ENCODE results near the gene ROBO2.

ROBO2 gene

DNA sequence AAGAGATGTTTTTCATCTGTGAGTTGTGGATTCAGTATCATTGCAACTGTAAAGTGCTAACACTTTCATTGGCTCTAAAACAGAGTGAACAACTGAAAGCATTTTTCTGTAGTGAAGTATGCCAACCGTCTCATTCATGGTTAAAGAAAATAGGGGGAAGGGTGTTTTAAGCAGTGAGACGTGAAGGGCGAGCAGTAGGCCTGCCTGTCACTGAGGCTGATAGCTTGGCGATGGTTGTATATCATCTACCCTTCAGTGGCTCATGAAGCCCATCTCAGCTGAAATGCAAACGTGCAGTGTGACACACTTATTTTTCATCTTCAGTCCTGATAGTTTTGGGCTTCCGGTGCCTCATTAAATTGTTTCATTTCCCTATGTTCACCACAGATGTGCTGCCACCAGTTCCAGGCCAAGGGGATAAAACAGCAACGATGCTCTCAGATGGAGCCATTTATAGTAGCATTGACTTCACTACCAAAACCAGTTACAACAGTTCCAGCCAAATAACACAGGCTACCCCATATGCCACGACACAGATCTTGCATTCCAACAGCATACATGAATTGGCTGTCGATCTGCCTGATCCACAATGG is 562.0 kb downstream of the ROBO2 start:
- no peak for DNase-seq

DNA sequence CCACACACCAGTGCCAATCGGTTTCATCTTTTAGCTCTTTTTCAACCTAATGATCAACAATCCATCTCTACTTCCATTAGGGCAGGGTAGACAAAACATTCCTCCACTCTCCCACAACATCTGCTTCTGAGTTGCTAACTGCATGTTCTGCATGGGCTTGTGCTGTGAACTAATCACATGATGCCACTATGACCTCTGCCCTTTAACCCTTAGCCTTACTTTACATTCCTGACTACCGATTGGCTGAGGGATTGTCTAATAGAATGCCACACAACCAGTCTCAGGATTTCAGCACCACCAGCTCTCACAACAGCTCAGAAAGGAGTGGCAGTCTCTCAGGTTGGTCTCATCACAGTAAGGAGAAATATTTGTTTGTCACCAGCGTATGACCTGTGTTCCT is 562.8 kb downstream of the ROBO2 start:
- no peak for DNase-seq

DNA sequence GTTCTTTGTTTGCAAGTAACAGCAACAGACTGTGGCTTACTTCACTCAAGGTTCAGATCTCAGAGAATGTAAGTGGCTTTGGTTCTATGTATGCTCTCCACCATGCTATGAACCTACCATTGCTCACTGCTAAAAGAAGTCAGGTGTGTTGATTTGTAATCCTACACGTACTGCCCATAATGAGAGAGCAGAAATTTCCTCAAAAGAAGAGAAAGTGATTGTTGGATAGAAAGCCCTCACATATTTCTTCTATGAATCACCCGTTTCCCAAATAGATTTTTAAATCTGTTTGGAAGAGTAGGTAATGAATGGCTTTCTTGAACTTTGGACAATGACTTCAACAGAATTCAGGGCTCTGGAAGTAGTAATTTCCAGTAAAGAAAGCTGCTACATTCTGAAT is 565.4 kb downstream of the ROBO2 start:
- DNase-seq, result no peak

DNA sequence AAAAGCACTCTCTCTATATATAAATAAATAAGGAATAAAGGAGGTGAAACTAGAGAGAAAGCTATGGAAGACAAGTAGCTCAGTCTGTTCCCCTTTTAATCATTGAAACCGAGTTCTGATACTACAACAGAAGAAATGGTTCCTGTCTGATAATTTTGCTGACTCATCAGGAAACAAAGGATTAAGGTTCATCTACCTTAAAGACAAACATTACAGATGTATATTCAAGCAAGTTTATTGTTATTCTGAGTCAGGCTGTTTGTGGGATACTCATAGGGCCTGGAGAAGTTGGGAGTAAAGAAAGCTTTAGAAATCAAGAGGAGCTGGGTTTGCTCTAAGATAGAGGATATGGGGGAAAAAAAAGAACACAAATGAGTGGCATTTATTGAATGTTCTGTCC is 566.0 kb downstream of the ROBO2 start:
- no peak for DNase-seq

DNA sequence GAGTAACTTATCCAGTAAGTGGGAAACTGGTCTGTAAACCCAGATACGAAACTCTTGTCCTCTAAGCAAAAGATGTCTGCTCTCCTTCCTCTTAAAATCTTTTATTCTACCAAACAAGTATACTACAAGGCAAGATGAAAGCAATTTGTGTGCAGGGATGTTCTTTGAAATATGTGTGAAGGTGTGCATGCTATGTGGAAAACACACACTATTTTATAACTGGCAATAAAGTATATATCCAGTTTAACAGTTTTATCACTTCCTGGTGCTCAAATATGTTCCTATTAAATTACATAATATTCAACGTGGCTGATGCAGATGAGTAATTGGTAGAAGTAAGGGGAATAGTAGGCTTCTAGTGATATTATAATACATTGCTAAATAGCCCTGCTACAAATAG is 566.5 kb downstream of the ROBO2 start:
- DNase-seq, result no peak

DNA sequence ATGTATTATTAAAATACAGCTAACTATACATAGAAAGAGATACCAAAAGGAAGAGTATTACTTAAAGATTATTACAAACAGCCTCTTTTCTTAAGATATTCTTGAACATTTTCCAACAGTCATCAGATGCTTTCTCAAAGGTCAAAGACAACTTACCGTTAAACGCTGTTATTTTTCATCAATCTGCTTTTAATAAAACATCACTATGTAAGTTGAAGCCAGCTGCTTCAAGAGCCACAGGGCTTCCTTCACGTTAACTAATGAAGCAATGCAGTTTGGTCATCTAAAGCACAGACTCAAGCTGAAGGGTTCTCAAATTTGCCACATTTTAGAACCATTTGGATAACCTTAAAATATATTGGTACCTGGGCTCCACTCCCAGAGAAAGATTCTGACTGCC is 578.8 kb downstream of the ROBO2 start:
- no peak for DNase-seq

DNA sequence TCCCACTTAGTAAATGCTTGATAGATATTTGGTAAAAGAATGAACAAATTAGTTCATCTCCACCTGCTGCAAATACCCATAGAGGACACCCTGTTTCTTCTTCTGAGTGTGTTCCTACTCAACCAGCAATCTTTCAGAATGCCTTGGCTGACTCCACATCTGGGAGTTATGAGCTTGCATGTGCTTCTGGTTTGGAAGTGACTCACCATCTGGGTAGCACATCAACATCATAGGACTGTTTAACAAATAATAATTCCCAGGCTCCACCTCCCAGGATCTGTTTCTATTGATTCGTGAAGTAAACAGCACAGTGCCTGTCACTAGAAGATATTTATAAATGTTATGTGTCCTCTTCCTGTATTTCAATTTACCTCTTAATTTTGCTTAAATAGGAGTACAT is 580.1 kb downstream of the ROBO2 start:
- no peak for DNase-seq

DNA sequence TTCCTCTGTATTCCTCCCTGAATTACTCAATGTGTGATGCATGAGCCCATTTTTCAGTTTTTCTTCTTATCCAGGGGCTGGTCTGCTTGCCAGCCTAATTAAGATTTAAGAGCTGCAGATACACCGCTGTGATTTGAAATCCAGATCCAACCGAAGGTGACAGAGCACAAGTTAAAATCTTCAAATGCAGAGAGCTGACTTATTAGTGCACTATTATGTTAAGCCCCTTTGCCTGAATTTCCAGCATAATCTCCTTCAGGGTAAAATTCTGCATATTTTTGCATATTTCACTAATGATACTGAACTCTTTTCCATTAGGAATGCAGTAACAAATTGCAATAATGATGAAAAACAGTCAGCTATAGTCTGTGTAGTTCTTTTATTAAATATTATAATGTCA is 583.6 kb downstream of the ROBO2 start:
- no peak for DNase-seq

DNA sequence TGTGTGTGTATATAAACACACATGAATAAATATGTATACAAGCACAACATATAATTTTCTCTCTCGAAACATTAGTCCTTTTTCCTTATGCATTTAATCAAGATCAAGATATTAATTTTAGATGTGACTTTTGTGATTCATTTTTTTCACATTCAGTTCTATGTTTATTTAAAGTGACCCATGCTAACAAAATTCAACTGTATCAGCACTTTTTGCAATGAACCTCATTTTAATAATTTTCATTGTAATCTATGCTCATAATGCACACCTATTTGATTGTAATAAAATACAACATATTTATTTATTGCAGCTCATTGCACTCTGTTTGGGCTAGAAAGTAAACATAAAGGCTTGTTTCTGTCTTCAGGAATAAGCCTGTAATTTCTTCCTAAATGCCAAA is 586.3 kb downstream of the ROBO2 start:
- DNase-seq, result no peak

DNA sequence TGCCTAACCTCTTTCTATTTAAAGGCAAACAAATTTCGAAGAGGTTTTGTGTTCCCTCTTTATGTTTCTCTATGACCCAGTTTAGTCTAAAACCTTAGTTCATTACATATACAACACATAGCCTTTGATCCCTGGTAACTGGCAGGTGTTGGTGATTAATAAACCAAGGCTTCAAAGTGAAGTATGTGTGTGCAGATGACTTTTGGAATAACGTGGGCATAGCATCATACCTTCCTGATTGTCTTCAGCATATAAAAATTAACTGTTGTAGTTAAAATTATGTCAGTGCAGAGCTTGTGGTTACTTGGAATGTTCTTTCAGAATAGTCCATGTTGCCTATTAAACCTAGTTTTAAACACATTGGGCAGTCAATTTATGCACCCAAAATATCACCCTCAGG is 608.3 kb downstream of the ROBO2 start:
- DNase-seq, result no peak

DNA sequence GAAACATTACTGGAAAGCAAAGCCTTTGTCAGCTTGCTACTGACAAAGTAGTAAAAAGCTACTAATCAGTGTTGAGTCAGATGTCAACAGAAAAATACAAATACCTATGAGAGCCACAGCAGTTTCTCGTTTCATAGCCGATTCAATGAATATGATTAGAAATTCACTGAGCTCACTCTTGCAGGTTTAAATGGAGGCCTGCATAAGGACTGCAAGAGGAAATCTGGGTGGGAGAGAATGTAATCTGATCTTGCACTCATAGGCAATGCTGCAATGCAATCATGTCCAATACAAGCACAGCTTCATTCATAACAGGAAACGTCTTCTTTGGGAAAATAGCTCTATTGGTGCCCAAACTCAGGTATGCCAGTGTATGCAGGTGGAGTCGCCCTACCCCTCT is 608.8 kb downstream of the ROBO2 start:
- no peak for DNase-seq

DNA sequence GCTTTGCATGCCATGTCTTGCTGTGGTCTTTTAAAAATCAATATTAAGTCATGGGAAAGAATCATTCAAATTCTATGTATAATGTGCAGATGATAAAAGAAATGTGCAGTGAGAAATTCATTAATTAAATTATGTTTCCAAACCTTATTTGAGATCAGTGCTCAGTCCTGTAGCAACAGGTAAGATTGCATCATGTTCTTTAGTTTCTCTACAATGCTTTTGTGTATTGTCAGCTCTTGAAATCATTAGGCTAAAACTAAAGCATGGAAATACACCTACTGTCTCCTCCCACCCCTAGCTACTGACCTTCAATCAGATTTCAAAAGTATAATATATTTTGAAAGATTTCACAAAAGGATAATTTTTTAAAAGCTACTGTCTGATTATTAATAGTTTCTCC is 612.7 kb downstream of the ROBO2 start:
- DNase-seq, result no peak

DNA sequence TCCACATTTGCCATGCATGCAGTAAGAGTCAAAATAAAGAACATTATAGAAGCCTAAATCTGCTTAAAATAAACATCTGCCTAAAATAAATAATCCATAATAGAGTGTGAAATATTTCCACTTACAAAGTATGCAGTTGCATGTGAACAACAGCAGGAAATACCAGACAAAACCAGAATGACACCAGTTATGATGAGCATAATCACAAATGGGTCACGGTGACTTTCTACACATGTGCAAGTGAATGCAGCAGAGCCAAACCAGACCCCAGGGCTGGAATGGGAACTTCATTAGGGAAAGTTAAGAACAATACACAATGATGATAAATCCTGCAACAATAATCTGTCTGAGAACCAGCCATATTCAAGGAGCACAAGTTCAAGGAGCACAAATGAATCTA is 615.5 kb downstream of the ROBO2 start:
- no peak for DNase-seq

DNA sequence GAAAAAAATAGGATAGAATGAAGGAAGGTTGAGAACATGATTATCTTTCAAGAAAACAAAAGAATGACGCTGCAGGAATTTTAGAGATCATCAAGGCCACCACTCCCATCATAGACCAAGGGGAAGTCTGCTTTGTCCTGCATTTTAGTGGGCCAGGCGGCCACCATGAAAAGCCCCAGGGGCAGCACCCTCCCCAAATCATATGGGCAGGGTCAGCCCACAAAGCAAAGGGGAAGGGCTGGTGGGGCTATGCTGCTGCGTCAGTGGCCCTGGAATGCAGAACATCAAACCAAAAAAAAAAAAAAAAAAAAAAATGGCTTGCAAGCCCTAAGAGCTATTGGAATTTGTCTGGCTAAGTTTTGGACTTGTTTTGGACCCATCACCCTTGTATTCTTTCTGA is 620.8 kb downstream of the ROBO2 start:
- DNase-seq, result no peak

DNA sequence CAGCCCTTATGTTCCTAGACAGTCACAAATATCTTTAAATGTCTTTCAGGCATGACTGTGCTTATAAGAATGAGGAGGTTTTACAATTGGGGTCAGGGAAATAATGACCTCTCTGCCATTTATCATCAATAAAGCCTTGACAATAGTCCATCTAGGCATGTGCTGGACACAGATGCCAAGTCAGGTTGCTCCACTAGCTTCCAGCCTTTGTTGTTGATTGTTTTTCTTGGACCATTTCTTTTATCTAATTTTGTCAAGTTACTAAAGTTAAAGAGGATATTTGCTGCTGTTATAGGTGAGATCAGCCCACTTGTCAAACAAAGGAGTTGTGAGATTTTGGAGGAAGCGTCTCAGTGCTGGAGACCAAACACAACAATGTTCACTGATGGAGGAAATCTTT is 628.0 kb downstream of the ROBO2 start:
- DNase-seq, result no peak

DNA sequence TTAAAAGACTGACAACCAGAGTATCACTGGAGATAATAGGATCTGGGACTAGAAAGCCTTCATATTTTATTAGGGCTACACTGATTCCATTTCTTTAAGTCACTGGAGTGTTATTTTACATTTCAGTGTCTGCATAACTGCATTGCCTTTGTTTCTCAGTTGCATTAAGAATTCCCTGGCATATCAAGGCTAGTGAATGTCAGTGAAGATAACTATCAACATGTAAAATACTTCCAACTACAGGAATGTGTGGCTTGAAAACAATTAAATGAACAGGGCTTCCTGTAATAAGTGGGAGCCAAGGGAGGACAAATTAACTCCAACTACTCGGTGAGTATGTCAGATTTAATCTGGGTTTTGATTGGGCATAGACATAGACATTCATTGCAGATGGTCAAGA is 628.5 kb downstream of the ROBO2 start:
- no peak for DNase-seq

DNA sequence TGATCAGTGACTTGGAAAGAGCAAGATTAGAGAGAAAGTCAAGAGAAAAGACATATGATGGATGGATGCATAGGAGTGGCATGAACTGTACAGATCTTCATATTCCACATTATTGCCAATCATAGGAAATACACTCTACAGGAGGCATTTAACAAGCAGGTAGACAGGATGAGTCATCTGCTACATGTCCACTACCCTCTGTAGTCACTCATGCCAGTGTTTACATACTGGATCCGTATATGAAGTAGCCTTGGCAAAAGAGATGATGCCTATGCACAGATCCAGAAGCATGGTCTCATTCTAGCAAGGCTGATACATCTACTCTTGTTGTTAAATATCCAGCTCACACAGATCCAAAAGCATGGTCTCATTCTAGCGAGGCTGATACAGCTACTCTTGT is 632.1 kb downstream of the ROBO2 start:
- no peak for DNase-seq

DNA sequence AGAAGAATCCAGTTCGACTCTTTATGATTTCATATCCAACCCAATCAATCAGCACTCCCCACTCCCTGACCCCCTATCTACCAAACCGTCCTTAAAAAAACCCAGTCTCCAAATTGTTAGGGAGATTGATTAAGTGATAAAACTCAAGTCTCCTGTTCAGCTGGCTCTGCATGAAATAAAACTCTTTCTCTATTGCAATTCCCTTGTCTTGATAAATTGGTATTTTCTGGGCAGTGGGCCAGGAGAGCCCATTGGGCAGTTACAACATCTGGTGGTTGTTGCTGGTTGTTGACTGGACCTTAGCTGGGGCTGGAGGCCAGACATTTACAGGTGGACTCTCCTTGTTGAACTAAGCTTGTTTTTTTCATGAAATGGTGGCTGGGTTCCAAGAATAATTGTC is 642.3 kb downstream of the ROBO2 start:
- no peak for DNase-seq

DNA sequence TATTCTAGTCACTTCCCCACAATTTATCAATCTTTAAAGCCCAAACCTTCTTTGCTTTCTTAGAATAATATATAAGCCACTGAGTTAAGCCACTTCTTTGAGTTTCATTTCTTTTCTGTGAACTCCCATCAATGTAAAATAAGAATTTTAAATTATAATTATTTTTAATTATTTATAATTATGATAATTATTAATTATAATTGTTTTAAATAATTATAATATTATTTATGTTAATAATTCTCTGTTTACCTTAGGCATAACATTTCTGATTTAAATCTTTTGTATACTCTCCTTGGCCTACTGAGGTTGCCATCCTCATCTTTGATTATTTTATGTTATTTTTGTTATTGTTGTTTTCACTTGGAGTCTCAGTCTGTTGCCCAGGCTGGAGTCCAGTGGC is 644.2 kb downstream of the ROBO2 start:
- DNase-seq, result no peak

DNA sequence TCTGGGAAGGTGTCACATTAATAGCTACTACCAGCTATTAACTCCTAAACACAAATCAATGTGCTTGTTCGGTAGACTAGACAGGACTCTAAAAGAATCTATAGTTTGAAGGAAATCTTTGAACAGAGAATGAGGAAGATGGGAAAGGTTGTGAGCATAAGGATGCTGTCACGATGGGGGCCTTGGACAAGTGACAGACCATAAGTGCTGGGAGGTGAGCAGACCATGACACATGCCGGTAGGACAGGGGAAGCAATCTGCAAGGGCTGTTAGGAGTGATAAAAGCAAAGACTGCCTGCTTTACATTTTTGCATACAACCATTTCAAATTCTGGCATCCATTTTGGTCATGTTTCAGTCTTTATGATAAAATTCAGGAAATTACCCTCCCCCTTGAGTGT is 645.8 kb downstream of the ROBO2 start:
- no peak for DNase-seq

DNA sequence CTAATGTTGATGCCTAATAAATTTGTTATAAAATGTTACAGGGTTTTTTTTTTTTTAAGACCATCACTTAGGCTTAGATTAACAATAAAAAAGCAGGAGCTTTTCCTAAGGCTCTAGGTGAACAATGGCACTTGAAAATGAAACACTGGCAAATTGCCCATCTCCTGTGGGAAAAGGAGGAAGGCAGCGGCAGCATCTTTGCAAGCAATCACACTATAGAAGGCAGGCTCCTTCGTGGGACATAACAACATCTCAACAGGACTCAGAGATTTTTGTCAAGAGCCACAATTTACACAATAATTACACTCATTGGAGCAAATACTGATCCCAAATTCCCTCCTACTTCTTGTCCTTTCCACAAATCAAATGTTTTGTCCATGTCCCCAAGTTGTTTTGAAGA is 646.7 kb downstream of the ROBO2 start:
- DNase-seq, result no peak

DNA sequence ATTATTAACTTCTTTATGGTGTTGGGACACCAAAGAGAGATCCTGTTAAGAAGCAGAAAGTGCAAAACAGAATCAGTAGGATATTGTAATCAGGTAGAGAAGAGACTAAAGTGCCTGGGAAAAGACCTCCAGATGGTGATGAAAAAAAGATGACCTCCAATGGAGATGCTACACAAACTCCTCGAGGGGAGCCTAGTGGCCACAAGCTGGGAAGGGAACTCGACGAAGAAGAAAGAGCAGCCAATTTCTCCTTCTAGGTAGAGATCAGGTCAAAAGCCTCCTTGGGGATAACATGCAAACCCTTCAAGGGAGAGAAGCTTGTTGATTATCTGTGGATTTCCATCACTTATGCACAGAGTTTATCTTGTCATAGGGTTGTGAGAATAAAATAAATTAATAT is 647.6 kb downstream of the ROBO2 start:
- no peak for DNase-seq

DNA sequence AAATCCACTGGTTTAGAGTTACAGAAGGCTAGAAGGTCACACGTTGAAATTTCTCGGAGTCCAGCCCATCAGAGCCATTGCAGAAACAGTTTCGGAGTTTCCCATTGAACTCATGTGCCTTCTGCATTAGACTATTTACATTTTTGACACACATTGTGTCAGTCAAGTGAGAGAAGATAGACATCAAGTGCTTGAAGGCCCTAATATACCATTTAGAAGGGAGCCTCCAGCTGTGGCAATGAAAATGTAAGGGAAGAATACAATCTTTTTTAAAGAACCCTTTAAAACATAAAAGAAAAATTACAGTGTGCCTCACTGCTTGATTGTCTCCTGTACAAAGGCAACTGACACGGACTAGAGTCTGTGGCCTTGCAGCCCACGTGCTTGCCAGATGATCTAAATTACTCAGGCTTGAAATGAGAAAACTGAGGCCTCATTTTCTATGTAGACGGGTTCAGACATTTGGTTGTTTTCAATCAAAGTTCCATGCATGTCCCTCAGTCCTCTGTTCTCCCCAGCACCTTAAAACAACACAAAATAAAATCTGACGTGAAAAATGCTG is 650.5 kb downstream of the ROBO2 start:
- no peak for DNase-seq

DNA sequence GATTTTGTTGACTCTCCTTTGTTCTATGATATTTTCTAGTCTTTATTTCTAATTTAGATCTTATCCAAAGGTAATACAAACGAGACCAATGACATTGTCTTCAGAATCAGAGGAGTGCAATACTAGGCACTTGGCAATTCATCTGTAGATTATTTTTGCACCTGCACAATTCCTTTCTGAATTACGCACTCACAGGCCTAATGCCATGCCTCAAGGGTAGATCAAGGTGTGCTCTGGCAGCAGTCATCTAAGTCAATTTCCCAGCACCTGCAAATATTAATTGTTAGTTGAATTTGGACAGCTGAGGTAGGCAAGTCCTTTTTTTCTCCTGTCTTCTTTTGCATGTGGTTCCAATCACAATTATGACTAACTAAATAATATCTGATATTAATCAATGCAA is 653.2 kb downstream of the ROBO2 start:
- no peak for DNase-seq

DNA sequence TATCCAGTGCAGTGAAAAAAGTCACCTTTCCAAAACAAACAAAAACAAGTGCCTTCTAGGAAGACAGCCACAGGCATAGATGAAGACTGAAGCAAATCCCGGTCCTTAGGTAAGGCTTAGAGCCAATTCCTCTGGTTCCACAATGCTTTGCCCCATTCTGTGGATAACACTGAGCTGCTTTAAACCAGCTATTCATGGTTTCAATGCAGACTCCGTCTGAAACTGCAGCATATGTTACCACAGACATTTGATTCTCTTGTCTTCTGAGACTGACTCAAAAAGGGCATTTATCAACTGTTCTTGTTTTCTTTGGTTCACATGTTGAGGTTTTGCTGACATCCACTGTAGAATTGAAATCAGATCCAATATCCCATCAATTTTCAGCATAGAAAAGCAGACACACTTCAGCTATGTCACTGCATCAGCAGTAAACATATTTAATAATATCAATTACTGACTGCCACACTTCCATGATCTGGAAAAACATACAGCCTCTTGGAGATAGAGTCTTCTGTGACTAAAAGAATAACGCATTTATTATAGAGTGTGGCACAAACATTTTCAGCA is 659.3 kb downstream of the ROBO2 start:
- DNase-seq, result no peak
